Glomerular endothelial cell (primary cell): ENCODE measurements around the gene CEP131. TPM values are rescaled to one million over a fixed set of nuclear protein-coding genes. Genes with fewer than 3 reads are reported as not detected.

Experiments used
- DNase-seq: peaks from one replicate; pipeline ENCODE4 v3.0.0-alpha.2; 2011; ENCODE audit warnings: low read depth, low spot score; ENCODE audit errors: extremely low read depth
- total RNA-seq: library from RNA; depleted of rRNA; stranded (reverse); fragments of >200 nt; gene quantifications from 2 replicates; pipeline ENCODE4 v1.2.3, GENCODE V29; 2015

The CEP131 gene
- total RNA-seq, 1 donor from 2014 or later = 14.6 TPM

DNA sequence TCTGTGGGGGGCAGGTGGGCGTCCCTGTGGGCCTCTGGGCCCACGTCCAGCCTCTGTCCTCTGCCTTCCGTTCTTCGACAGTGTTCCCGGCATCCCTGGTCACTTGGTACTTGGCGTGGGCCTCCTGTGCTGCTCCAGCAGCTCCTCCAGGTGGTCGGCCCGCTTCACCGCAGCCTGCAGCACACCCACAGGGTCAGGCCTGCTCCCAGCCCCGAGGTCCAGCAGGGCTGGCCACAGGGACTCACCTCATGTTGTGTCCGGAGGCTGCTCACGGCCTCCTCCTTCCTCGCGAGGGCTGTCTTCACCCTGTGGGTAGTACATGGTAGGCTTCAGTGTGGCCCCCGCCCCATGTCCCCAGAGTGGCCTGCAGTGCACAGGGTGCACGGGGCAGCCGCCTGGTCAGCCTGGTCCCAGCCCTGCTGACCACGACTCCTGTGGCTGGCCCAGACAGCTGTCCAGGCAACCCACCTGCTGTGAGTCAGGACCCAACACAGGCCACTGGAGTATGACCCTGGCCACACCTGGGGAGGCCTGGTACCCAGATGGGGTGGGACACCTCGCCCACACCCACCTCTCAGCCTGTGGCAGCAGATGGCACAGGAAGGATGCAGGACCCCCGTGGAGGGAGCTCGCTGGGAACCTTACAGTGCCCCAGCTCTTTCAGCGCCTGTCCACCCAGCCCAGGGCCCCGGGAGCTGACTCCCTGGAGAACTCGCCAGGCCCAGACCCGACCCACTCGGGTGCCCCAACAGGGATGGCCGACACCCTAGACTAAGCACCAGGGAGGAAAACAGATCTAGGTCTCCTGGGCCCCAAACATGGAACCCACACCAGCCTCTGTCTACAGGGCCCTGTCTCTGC, 32.9 kb downstream of the CEP131 start:
- DNase-seq = no peak

DNA sequence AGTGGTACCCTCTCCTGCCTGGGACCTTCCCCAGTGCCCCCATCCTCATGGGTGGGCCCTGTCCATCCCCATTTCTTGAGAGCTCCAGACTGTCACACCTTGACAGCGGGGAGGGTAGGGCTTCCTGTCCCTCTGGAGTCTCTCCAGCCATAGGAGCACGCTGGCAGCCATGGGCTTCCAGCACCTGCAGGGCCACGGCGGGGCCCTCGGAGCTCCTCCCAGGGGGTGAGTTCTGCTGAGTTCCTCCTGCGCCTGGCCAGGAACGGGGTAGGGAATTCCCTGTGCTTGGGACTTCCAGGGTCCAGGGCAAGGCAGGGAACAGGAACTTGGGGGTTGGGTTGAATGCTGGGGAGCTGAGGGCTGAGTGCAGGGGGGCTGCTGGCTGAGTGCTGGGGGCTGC, 33.7 kb downstream of the CEP131 start:
- no peak for DNase-seq

DNA sequence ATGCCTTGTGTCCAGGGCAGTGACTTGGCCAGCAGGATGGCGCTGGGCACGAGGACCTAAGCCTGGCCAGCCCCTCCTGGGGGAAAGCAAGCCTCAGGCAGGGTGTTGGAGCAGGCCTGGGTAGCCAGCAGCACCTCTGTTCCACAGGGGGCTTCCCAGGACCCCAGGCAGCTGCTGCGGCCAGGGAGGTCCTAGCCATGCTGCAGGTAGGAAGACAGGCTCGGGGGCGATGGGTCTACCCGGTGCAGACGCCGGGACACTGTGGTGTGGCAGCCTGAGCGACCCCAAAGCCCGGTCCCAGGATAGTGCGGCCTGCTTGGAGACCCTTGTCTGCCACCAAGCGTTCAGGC, 34.3 kb downstream of the CEP131 start:
- DNase-seq = no peak

DNA sequence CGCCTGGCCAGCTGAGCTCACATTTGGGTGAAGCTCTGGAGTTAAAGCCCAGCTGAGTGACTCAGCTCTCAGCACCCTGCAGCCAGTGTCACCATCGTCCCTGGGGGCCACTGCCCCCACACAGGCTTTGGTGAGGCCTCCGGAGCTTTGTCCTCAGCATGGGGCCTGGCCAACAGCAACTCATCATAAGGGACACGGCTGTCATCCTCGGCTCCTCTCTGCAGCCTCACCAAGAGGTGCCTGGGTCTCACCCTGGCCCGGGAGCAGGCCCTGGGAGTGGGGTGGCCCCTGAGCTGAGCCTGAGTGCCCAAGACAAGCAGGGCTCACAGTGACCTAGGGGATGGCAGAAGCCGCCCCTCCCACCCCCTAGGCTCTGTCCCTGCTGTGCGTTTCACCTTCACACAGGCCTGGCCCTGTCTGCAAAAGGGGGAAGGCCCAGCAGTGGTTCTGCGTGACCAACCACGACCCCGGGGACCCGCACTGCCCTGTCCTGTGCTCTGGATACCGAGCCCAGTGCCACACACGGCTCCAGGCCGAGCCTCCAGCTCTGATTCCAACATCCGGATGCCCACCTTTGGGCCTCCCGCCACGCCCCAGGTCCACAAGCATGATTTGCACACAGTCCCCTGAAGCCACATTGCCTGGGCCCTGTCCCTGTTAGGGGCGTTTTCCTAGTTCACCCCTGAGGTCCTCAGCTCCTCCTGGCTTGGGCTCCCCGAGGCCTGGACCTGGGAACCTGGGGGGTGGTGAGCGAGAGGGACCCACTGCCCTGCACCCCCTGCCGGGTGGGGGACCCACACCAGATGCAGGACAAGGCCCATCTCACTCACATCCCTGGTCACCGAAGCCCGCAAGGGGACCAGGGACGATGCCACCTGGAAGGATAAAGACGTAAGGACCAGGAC, 34.9 kb downstream of the CEP131 start:
- DNase-seq = no peak

DNA sequence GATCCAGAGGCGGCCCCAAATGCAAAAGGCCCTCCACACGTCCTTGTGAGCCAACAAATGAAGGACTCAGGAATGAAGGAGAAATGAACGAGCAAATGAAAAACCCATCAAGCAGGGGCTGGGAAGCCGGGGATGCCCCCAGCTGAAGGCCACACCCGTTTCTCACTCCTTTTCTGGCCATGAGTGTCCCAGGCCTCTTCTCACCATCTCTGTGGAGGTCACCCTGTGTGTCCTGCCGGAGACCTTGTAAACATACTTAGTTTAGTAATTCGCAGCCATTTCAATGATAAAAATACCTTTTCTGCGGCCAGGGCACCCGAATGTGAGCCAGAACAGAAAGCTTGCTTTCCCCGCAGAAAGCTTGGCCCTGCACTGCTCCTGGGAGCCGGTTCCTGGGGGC, 35.6 kb downstream of the CEP131 start:
- no peak for DNase-seq

DNA sequence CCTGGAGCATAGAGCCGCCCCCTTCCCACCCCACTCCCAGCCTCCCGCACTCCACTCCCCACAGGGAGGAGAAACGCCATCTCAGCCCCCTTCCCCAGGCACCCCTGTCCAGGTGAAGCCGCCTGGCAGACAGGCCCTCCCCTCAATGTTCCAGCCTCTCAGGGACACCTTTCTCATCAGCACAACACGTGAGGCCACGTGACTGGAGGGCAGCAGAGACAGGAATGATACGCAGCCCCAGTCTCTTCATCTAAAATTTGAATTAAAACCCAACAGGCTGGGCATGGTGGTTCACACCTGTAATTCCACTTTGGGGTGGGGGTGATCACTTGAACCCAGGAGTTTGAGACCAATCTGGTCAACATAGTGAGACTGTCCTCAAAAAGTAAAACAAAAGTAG, 36.6 kb downstream of the CEP131 start:
- DNase-seq = no peak

DNA sequence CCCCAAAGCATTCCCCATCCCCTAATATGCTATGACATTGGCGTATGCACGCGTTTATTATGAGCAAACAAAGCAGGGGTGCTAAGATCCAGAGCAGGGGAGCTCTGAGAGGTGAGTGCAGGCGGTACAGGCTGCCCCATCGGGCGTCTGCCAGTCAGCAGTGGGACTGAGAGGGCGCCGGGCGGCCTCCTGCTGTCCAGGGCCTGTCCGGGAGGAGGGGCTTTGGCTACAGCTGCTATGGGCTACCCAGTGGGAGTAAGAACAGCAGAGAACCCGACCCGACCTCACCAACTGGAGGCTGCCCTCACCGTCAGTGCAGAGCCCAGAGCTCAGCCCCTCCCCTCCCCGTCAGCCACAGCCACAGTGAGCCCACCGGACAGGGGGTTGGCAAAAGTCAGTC, 38.2 kb downstream of the CEP131 start:
- DNase-seq = no peak

DNA sequence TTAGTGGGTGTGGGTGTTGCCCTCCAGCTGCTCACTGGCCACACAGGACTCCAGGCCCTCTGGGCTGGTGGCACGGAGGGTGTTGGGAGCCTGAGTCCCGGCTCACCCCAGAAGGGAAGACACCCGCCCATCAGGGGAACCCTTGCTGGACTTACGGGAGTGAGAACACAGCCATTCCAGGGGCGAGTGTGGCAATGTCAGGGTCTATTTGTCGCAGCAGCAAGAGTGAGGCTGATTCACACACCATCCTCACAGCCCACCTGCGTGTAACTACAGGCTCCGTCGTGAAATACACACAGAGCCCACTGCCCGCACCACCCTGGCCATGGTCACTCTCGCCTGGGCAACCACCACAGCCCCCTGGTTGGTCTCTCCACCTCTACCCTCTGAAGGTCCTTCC, 39.0 kb downstream of the CEP131 start:
- DNase-seq = no peak

DNA sequence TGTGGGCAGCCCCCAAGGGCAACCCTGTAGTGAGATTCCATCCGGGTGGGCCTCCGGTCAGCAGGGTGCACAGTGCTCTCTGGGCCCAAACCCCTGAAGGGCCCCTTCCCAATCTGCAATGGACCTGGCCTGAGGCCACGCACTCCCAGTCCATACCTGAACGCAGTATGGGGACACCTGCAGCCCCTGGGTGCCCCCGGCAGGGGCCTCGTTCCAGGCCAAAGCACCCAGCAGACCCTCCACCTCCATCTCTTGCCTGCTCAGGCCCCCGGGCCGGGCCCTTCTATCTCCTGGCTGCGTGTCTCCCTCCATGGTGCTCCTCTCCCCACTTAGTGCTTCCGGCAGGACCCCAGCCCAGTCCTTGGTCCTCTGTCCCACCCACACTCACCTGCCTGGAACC, 39.4 kb downstream of the CEP131 start:
- DNase-seq = no peak

DNA sequence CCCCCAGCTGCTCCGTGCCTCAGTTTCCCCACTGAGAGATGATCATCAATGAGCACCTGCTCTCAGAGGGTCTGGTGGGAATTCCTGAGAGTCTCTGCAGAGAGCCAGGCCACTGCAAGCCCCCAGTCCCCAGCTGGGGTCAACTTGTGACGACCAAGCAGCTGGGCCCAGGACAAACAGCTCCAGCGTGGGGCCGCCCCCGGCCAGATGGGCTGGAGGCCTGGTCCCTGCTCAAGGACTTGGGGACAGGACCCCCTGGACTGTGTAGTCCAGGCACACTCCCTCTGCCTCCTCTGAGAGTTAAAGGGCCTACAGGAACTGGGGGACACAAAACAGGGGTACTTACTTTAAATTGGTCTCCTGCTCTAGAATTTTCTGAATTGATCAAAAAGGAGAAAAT, 40.2 kb downstream of the CEP131 start:
- no peak for DNase-seq

DNA sequence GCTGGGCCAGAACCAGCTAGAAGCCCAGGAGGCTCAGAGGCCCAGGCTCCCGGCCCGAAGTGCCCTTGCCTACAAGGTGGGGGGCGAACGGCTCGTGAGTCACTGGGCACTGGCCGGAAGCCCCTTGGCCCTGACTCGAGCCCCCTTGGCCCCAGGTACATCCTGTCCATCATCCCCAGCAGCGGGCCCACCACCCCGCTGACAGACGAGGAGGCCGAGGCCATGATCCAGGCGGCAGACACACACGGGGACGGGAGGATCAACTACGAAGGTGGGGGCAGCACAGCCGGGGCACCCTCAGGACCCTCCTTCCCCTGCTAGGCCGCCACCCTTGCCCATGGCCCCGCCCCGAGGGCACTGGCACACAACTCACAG, 41.0 kb downstream of the CEP131 start:
- DNase-seq = no peak

DNA sequence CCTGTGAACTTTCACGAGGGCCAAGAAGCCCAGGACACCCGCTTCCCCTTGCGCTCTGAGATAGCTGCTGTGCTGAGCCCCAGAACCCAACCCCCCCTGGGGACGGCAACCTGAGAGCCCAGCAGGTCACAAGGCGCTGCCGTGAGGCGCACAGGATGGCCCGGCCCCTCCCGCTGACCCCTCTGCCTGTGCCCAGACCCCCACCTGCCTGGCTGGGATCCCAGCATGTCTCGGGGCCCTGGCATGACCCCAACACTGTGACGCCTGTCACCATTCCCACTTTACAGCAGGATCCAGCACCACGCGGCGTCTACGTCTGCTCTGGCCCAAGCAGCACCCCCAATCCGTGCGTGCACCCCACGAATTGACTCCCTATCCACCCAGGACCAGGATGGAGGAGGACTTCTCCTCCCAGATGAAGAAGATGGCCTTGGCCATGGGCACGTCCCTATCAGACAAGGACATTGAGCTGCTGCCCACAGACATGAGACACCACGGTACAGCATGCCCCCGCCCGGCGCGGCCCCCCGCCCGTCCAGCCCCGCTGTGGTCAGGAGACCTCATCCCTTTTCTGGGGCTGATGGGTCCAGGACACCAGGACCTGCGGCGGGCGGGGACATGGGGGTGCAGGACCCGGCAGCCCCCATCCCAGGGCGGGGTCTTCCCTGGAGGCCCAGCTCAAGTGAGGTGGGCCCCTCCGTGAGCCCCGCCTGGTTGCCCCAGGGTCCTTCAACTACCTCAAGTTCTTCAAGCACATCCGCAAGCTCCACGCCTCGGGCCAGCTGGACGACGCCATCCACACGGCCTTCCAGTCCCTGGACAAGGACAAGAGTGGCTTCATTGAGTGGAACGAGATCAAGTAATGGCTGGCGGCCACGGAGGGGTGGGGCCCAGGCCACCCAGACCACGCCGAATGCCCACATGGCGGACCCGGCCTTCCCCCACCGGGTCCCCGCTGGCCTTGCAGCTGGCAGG, 41.6 kb downstream of the CEP131 start:
- no peak for DNase-seq

DNA sequence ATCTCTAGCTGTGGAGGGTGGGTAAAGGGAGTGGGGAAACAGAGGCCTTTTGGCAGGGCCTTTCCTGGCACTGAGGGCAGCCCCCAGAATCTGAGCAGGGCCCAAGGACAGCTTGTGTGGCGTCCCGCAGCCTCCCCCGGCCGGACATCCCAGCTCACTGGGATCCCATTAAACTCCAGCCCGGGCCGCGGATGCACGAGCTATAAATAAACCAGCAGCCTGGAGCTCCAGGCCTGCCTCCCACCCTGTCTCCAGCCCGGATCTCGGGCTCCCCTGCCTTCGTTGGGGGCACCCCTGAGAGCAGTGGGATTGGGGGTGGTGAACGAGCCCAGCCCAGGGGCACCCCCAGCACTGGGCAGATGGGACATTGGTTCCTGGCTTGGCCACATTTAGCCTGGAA, 42.9 kb downstream of the CEP131 start:
- DNase-seq = no peak

DNA sequence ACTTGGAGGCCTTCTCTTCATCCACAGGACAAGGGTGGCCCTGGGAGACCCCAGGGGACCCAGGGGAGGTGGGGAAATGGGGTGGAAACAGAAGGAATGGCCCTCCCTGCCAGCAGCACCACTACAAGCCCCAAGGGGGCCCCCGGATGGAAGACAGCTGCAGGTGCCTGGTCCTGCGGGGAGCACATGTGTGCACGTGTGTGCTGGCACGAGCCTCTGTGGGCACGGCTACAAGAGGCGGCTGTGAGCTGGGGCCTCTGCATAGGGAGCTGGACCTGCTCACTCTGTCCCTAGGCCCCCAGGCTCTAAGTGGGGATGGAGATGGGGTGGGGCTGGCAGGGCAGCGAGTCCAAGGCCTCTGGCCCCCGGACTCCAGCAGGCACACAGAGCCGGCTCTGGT, 43.5 kb downstream of the CEP131 start:
- DNase-seq = no peak

DNA sequence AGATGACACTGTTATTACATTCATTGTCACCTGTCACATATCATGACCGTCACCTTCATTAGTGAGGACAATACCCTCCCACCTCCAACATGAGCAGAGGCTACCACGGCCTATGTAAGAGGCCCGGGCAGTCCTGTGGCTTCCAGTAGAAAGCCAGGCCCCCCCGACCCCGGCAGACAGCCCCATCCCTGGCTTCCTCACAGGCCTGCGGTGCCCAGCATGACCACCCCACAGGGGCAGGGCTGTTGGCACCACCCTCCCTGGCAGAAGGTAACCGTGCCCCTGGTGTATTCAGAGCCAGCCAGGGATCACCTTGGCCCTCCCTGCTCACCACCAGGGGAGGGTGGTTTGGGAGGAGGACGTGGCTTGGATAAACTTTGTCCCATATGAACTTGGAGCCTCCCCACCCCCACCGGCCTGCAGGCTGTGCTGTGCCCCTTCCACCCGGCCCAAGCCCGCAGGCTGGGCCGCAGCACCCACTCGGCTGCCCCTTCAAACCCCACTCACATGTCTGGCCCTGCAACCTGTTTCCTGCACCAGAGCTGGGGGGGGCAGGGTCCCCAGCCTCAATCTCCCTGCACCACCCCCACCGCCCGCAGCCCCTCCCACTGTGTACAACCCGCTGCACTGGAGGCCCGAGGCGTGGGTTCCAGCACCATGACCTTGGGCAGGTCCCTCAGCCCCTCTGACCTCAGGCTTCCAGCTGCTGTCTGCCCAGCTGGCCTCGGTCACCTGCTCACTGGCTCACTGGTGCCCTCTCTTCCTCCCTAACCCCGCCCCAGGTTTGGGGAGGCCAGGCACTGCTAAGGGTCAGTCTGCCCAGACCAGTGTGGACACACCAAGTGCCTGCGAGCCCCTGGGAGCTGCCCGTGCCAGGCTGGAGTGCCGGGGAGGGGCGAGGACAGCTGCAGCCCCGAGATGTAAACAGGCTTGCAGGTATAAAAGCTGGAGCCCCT, 44.4 kb downstream of the CEP131 start:
- no peak for DNase-seq

DNA sequence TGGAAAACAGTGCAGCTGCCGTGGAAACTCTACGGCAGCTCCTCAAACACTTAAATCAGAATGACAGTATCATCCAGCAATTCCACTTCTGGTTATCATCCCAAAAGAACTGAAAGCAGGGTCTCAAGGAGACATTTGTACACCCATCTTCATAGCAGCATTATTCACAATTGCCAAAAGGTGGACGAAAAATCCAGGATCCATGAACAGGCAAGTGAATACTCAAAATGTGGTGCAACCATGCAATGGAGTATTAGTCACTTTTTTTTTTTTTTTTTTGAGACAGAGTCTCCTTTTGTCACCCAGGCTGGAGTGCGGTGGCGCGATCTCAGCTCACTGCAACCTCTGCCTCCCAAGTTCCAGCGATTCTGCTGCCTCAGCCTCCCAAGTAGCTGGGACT, 46.1 kb downstream of the CEP131 start:
- no peak for DNase-seq

DNA sequence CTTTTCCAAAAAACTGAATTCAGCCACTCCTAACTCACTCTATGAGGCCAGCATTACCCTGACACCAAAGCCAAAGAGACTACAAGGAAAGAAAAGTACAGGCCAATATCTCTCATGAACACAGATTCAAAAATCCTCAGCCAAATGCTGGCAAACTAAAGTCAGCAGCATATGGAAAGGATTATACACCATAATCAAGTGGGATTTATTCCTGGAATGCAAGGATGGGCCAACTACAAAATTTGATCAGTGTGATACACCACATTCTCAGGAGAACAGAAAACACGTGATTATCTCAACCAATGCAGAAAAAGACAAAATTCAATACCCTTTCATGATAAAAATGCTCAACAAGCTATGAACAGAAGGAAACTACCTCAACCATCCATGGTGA, 49.0 kb downstream of the CEP131 start:
- DNase-seq = no peak

DNA sequence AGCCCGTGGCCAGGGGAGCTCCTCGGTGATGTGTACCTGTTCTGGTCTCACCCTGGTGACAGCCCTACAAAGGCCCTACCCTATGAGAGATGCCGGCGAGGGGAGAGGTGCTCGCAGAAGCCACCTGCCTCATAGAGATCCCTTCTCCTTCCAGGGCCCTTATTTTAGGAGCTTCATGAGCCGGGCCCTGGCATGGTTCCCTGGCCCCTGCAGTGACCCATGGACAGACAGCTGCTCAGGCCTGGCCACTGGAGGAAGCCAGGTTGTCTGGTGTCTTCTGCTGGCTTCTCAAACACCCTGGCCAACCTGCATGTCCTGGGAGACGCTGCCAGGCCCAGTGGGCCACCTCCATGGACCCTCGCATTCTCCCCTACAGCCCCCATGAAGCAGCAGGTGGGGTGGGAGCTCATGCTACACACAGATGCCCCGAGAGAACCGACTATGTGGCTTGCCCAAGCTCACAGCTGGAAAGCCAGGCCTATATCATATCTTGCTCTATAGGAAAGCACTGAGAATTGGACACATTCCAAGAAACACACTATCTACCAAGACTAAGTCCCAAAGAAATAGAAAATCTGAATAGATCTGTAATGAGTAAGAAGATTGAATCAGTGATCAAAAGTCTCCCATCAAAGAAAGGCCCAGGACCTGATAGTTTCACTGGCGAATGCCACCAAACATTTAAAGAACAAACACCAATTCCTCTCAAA, 49.6 kb downstream of the CEP131 start:
- DNase-seq = no peak

DNA sequence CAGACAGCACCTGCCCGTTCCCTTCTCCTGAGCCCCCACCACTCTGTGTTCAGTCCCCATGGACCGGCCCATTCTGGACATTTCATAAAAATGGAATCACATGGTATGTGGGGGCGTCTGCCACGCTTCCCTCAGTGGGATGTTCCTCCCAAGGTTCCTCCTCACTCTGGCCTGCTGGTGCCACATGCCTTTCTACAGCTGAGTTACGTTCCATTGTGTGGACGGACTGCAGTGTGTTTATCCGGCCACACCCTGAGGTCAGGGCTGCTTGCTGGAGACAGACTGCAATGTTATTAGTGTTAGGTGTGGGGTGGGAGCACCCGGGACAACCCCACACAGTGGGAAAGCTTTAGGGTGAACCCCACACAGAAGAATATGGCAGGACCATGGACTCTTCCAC, 50.8 kb downstream of the CEP131 start:
- DNase-seq = no peak
